HL-60 (cell line): ENCODE results near the gene CCDC28A.

Experiments
- DNase-seq, 2 experiments: peaks; one replicate each; pipeline ENCODE4 v3.0.0-alpha.2; 2010 to 2020; ENCODE audit warnings: low read depth in 1 of 2, low spot score in 1 of 2
- H3K27ac ChIP-seq: fragments of 250-450 bp; sonication (Bioruptor Pico); replicated peaks from 2 replicates; pipeline ENCODE4 v1.5.1; 2020; ENCODE audit warnings: mild to moderate bottlenecking, moderate library complexity
- H3K27me3 ChIP-seq: fragments of 250-450 bp; sonication (Bioruptor Pico); 2 replicates; pipeline ENCODE4 v1.5.1; 2021; ENCODE audit warnings: mild to moderate bottlenecking, moderate library complexity; ENCODE audit not compliant: insufficient read depth, poor library complexity, severe bottlenecking
- H3K4me3 ChIP-seq: replicated peaks from 2 replicates; pipeline ENCODE4 v1.5.1; 2011; ENCODE audit warnings: mild to moderate bottlenecking, control low read depth, low read length; ENCODE audit not compliant: insufficient read depth
- CTCF ChIP-seq: IDR thresholded peaks from one replicate; pipeline ENCODE4 v1.5.1; 2011; ENCODE audit warnings: low read length, control low read depth, inconsistent platforms; ENCODE audit not compliant: insufficient read depth
- GABPA ChIP-seq: IDR thresholded peaks from 2 replicates; pipeline ENCODE4 v1.6.1; 2012; ENCODE audit warnings: low read depth
- POLR2AphosphoS5 ChIP-seq: IDR thresholded peaks from 2 replicates; pipeline ENCODE4 v1.6.1; 2012; ENCODE audit warnings: low read depth
- REST ChIP-seq: IDR thresholded peaks from 2 replicates; pipeline ENCODE4 v1.6.1; 2012; ENCODE audit warnings: low read depth; ENCODE audit not compliant: insufficient replicate concordance
- SPI1 ChIP-seq: IDR thresholded peaks from 2 replicates; pipeline ENCODE4 v1.6.1; 2012; ENCODE audit warnings: low read depth, mild to moderate bottlenecking, borderline replicate concordance

Gene CCDC28A

GRCh38 chr6:138797806-138798446 lies 24.4 kb downstream of the CCDC28A start:
- TF ChIP-seq REST (no peak), POLR2AphosphoS5 (no peak), SPI1 (no peak), GABPA (no peak), CTCF (no peak)
- DNase-seq = no peak
- no peak overlapping the region for H3K4me3 ChIP-seq
- H3K27ac ChIP-seq = no peak overlapping the region
- H3K27me3 ChIP-seq = no peaks in the 10 kb centered on the region

- TF ChIP-seq CTCF (no peak), SPI1 (no peak), POLR2AphosphoS5 (no peak)
- H3K27me3 ChIP-seq = no peaks in the 10 kb centered on the region
- no peak for DNase-seq
- H3K27ac ChIP-seq = no peak overlapping the region
- no peak overlapping the region for H3K4me3 ChIP-seq
Measured at GRCh38 chr6:138800377-138801150, 27.0 kb downstream of the CCDC28A start.

GRCh38 chr6:138803331-138803730 lies 29.8 kb downstream of the CCDC28A start:
- no peaks in the 10 kb centered on the region for H3K27me3 ChIP-seq
- no peak overlapping the region for H3K4me3 ChIP-seq
- no peak for TF ChIP-seq POLR2AphosphoS5
- TF ChIP-seq GABPA = no peak
- no peak for TF ChIP-seq SPI1
- TF ChIP-seq CTCF = no peak
- TF ChIP-seq REST = no peak
- H3K27ac ChIP-seq = no peak overlapping the region
- DNase-seq = no peak
